Cardiac septum (tissue), 1 donor: ENCODE results near the gene COL20A1. TPM values are rescaled to one million over a fixed set of nuclear protein-coding genes. Genes with fewer than 3 reads are reported as not detected.

Source experiments
- DNase-seq: peaks from one replicate; pipeline ENCODE4 v3.0.0-alpha.2; 2020; ENCODE audit warnings: low spot score
- intact Hi-C: fragments of 100-400 bp; cut with DNase I; formaldehyde crosslinking; loops from one replicate; pipeline ENCODE4 v1.14.0; 2022
- total RNA-seq: library from RNA; stranded (reverse); fragmentation: NEBNext Ultra II Directional; extraction: Animal tissue kit (Norgen Biotek cat#: 25700); gene quantifications from one replicate; pipeline ENCODE4 v1.2.1, GENCODE V29; 2021
- donor health status: DM: no; HTN: no; CAD: no.

COL20A1 gene
- total RNA-seq, 1 donor from 2014 or later: 0.22 TPM

DNA sequence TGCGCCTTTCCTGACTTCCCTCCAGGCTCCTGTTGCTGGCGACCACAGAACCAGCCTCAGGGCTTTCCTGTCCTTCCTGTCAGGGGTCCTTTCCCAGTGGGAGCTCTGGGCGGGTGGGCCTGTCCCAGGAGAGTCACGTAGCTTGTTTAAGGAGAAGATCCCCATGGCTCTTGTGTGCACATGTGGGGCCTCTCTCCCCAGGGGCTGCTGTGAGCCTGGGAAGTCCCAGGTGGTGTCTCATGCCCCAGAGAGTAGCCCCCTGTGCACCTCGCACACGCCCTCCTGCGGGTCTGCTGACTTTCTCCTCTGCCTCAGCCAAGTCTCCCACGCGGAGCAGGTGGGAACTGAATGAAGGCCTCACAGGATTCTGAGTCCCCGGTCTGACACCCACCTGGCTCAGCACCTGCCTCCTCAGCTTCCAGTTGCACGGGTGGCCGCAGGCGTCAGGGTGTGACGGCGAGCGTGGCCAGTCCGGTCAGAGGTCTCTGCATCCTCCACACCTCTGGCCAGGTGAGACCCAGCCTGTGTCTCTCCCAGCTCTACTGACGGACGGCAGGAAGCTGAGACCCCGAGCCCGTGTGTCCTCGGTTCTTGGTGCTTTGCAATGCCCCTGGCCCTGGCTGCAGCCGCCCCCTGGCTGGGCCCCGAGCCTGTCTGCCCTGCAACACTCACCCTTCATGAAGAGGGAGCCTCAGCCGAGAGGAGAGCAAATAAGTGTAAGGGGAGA lies 33.1 kb upstream of the COL20A1 start:
- intact Hi-C loops: no loop called here

DNA sequence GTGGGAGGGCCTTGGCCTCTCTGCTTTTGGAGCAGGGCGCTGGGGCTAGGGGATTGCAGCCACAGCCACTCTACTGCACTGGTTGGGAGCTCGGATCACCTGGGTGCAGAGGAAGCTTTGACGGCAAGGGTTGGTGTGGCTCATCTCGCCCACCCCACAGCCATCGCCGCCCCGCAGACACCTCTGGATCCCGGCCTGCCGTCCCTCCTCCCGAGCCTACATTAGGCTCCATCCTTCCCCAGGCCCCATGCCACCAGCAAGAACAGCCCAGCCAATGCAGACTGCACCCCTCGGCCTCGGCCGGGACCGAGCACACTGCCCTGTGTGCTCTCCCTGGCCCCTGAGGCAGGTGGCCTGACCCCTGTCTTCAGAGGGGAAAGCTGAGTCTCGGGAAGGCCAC lies 32.5 kb upstream of the COL20A1 start:
- intact Hi-C loops: no loop called here
- DNase-seq: no peak

More for the DNA sequence above, 33.1 kb upstream of the COL20A1 start:
- DNase-seq: no peak

DNA sequence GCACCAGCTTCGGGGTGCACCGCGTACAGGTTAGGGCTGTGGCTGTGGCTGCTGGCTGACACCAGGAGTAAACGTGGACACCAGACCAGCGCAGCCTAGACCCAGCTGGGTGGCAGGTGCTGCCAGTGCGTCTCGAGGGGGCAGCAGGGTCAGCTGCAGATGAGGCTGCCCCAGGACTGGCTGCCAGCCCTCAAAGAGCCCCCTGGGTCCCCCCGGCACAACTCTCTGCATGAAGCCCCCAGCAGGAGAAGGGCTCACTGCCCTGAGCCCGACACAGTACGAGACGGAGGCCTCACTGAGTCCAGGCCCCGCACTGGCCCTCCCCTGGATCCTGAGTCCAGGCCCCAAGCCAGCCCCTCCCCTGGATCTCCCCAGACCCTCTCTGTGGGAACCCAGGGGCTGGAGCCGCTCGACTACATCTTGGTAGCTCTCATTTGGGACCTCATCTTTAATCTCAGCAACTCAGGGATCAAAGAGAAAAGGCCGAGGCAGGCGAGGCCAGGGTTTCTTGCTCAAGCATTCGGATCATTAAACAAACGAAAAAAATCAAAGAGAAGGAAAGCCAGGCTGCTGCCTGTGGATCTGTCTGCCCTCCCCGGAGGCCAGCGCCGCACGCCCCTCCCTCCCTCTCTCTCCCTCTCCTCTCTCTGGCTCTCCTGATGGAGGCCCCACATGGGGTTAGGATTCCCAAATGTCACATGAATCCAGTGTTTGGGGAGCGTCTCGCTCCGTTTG lies 31.8 kb upstream of the COL20A1 start:
- intact Hi-C loops: no loop called here
- DNase-seq: no peak

DNA sequence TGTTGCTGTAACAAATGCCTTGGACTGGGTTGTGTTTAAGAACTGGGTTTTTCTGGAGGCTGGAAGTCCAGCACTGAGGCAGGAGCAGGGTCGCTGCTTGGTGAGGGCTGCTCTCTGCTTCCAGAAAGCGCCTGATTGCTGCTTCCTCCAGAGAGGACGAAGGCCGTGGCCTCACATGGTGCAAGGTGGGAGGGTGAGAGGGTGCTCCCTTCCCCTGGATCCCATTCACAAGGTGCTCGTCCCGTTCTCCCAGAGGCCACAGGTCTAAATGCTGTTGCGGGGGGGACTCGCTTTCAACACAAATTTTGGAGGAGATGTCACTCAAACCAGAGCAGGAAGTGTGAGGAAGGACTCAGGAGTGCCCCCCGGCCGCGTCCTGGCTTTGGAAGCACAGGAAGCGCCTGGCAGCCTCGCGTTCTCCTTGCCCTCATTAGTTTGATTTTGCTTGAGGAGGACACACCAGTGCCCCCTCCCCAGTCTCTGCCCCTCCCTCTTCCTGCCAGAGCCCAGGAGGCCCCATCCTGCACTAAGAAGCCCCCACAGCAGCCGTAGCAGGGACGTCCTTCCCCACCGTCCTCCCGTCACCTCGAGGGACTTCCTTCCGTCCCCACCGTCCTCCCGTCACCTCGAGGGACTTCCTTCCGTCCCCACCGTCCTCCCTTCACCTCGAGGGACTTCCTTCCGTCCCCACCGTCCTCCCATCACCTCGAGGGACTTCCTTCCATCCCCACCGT lies 31.0 kb upstream of the COL20A1 start:
- no peak for DNase-seq
- intact Hi-C loops: no loop called here

DNA sequence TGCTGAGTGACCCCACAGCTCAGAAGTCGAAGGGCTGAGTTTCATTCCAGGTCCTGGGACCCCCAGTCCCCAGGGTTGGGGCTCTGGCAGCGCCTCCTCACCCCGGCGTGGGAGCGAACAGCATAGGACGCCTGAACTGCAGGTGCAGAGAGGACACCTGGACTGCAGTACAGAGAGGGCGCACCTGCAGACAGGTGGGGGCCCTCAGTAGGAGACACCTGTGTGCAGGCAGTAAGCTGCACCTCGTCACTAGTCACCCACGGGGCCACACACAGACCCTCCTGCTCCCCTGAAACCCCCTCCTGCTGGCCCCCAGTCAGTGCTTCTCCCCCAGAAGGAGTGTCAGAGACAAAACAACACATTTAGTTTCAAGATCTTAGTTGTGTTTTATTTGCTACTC lies 30.1 kb upstream of the COL20A1 start:
- DNase-seq: no peak
- intact Hi-C loops: no loop called here

DNA sequence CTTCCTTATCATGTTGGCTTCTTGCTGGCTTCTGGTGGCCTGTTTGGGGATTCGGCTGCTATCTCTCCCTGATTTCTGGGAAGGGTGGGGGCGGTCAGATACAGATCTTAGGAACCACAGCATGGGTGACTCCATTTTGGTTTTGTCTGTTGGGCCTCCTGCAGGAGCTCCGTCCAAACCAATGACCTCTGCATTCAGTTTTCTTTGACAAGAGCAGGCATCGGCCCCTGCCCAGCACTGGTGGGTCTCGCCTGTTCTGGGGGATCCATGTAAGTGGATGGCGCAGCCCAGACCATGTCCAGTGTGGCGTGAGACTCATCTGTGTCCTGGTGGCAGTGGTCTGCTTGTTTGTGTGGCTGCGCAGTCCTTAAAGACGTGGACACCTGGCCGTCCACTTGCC lies 29.0 kb upstream of the COL20A1 start:
- intact Hi-C loops: no loop called here
- DNase-seq: no peak

DNA sequence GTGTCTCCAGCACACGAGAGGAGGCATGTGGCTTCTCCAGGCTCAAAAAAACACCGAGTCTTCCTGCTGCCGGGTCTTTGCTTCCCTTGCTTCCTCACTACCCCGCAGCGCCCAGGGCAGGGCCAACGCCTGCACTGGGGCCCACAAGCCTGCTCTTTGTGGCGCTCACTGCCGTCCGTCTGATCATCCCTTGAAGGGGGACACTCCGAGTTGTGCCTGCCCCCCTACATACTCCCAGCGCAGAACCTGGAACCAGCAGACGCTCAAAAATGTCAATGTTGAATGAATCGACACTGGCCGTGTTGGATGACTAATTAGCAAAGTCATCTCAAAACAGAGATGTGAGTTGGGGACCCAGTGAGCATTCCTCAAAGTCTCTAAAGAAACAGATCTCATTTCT lies 28.5 kb upstream of the COL20A1 start:
- intact Hi-C loops: no loop called here
- no peak for DNase-seq

DNA sequence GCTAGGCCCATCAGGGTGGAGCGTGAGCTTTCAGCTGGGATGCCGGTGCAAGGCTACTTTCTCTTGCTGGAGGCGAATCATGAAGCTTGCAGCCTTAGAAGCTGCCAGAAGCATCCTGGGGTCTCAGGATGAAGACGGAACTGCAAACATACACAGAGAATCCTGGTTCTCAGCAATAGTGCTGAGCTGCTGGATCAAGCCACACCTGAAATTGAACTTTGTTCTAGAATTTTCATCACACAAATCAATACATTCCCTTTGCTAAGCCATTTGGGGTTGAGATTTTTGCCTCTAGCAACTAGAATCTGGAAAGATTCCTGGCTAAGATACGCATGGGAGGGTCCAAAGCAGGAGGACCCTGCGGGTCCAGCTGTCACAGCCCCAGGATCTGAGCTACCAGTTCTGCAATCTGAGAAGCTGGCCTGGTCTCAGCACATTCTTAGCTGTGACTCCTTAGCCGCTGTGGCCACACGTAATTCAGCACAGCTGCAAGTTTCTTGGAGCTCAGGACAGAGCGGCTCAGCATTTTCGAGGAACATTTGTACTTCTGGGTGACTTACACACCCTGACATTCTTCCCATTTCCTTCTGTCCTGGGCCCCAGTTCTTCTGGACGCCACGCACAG lies 27.0 kb upstream of the COL20A1 start:
- DNase-seq: no peak
- intact Hi-C loops: no loop called here

DNA sequence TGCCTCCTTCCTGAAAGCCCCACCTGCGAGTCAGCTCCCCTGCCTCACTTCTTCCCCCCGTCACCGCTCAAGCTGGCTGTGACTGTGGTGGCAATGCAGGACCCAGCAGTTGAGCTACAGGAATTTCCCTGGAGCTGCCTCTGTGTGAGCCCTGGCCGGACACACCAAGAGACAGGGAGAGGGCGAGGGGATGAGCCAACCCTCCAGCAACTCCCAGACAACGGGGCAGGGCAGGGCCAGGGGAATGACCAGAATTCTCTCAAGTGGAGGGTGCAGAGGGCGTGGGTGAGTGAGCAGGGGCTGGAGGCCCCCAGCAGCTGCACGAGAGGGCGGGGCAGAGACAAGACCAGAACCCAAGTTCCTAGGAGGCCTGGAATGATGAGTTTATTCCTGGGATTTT lies 25.3 kb upstream of the COL20A1 start:
- DNase-seq: no peak
- intact Hi-C loops: no loop called here

DNA sequence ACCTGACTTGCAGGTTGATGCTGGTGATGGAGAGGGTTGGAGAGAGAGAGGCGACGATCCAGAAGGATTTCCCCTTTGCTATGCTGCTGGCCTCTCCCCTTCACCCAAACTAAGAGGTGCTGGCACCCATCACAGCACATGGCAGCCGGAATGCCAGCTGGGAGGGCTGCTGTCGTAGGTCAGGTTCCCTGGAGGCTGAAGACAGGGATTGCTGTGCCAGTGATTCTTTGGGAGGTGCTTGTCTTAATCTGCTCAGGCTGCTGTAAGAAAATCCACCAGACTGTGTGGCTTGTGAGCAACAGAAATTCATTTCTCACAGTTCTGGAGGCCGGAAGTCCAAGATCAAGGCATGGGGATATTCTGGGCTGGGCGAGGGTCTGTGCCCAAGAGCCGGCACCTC lies 24.7 kb upstream of the COL20A1 start:
- no peak for DNase-seq
- intact Hi-C loops: no loop called here

DNA sequence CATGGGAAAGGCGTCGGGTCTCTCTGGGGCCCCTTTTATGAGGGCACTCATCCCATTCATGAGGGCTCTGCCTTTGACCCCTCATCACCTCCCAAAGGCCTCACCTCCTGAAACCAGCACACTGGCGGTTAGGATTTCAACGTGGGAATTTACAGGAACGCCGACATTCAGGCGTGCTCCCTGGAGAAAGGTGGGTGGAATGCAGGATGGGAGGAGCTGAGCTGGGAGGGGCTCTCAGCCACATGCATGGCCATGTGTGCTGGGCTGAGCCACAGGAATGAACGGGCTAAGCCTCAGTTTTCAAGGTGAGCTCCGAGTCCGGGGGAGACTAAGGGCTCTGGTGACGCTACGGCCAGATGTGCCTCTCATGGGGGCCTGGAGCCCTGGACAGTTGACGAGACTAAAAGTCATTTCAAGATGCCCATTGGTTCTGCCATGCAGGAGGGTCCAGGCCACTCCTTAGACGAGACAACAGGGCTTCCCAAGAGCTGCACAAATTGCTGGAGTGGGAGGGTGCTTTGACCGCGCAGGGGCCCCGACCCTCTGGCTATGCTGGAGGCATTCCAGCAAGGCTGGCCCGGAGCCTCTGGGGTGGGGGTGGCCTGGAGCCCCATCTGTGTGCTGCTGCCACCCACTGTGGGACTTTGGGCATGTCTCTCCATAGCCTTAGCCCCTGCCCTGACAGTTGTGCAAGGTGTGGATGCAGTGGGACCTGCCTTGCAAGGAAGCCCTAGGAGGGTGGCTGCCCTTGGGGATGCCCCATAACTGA lies 24.1 kb upstream of the COL20A1 start:
- DNase-seq: no peak
- intact Hi-C loops: no loop called here

DNA sequence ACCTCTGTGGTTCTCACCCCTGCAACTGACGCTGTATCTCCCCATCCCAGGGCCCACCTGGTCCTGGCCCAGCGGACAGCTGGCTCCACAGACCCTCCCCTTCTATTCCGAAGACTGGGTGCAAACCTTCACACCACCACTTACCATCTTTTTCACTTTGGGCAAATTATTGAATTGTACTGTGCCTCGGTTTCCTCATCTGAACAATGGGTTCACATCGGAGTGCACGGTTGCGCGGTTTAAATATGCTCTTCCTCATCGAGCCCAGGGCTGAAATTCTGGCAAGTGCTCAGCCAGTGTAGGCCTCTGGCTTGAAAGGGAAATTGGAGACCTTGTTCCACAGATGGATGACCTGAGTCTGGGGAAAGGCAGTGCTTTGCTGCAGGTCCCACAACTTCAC lies 23.3 kb upstream of the COL20A1 start:
- no peak for DNase-seq
- intact Hi-C loops: no loop called here

DNA sequence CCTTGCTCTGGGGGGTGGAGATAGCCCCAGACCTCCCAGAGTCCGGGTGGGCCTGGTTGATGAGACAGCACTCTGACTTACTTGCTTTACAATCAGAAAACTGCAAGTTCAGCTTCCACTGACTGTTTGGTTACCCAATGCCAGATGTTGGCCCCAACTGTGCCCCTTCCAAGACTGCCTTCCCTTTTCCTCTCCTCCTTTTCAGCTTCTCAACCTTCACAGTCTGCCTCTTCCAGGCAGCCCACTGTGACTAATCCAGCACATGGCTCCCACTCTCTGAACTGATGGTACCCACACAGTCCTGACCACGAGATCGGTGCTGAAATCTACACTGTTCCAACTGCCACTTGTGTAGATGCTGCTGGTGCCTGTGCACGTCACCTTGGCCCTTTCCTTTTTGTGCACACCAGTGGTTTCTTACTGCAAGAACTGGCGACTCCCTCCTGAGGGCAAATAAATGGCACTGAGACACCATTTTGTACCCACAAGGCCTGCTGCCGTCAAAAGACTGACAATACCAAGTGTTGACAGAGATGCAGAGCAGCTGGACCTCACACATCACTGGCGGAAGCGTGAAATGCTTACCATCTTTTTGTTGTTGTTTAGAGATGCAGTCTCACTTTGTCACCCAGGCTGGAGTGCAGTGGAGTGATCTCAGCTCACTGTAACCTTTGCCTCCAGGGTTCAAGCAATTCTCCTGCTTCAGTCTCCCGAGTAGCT lies 22.2 kb upstream of the COL20A1 start:
- DNase-seq: no peak
- intact Hi-C loops: no loop called here

DNA sequence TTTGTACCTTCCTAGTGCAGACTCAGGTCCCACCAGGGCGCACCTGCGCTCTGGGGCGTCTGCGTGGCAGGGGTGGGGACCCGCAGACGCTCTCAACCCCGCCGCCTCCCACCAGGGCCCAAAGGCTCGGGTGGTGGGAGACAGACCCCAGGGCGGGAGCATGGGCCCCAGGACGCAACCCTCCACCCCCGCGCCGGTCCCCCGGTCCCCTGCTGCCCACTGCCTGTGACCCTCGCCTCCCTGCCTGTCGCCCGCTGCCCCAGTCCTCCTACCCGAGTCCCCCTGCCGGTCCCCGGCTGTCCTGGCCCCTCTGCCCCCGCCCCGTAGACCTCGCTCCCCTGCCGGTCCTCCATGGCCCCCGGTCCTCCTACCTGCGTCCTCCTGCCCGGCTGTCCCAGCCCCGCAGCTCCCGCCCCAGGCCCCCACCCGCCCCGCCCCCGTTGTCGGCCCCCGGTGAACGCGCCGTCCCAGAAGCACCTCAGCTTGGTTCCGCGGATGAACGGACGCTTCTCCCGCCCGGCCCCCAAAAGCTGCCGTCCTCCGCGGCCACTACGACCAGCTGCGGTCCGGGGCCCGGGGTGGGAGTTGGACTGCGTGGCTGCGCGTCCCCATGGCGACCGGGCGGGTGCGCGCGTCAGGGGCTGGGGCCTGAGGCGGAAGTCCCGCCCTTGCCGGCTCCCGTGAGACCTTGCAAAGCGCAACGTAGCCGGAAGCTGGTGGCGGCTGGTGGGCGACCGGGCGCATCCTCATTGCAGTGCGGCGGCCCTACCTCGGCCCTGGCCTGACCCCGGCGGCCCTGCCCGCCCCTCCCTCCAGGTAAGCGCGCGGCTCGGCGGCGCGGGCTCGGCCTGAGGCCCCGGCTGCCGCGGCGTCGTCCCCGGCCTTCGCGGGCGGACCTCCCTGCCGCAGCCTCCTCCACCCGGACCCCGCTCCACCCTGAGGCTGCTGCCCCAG lies 20.6 kb upstream of the COL20A1 start, which contains the start of gene ARFGAP1:
TSS of gene ARFGAP1 (plus strand) at position 709 of the 954 bp plus-strand sequence. CDS start 2,768 bp downstream, outside the sequence.
- intact Hi-C loops: loop anchor here (2.0 kb wide), 1 partner anchor 56 kb away; the partner anchor contains the start of gene YTHDF1
- peak; percentile 96 for DNase-seq

DNA sequence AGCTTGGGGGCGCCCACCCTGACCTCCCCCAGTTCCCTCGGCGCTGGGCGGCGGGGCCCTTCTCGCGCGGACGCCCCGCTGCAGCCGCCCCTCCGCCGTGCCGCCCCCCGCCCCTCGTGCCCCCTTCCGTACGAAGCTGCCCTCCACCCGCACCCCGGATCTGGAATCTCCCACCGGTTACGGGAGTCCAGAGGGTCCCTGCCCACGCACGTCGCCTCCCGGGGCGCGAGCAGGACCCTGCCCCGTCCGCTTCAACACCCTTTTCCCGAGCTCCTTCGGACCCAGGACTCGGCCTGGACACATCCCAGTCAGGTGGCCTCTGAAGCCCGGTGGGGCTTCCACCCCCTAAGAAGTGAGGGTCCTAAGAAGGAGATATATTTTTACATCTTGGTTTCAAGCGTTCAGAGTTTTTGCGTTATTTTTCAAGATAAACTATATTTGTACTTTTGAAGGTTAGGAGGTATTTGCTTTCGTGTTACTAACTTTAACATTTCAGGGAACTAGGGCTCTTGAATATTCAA lies 19.9 kb upstream of the COL20A1 start:
- intact Hi-C loops: loop anchor here (2.0 kb wide), 1 partner anchor 56 kb away; the partner anchor contains the start of gene YTHDF1
- DNase-seq: no peak

DNA sequence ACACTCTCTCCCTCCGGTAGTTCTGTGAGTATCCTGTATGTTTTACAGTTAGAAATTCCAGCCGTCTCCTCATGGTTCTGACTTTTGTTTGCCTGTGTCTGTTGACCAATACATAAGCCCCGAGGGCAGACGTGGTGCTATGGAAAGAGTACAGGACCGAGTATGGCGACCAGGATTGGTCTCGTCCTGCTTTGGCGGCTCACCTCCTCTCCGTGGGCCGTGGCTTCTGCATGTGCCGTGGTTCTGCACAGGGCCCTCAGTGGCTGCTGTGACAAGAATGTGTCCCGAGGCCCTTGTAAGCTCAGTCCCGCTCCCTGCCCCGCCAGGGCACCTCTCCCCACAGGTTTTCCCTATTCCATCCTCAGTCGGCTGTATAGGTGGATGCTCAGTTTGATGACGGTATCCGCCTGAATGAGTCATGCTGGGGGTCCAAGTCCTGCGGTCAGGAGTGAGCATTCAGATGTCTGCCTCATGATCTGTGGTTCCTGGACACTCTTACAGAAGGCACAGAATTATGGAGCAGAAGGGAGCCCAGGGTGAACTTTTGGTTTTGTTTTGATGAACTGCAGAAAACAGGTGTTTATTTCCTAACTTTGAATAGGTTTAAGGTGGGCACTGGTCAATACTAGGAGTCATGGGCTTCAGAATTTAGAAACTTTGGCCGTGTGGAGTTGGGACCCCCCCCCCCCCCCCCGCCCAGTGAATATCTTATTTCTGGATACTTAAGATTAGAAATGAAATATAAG lies 19.2 kb upstream of the COL20A1 start:
- intact Hi-C loops: loop anchor here (2.0 kb wide), 1 partner anchor 57 kb away; the partner anchor contains the start of gene YTHDF1

More for the DNA sequence above, 19.2 kb upstream of the COL20A1 start:
- no peak for DNase-seq
